SK-N-MC (cell line): ENCODE results near the gene MMRN2.

Experiments used
- EZH2 ChIP-seq: fragments of 200-600 bp; sonication (generic); IDR thresholded peaks from one replicate; pipeline ENCODE4 v1.6.1; 2017; ENCODE audit warnings: antibody characterized with exemption
- POLR2AphosphoS5 ChIP-seq: IDR thresholded peaks from 2 replicates; pipeline ENCODE4 v1.6.1; 2012; ENCODE audit warnings: mild to moderate bottlenecking, low read depth, low read length, borderline replicate concordance

DNA sequence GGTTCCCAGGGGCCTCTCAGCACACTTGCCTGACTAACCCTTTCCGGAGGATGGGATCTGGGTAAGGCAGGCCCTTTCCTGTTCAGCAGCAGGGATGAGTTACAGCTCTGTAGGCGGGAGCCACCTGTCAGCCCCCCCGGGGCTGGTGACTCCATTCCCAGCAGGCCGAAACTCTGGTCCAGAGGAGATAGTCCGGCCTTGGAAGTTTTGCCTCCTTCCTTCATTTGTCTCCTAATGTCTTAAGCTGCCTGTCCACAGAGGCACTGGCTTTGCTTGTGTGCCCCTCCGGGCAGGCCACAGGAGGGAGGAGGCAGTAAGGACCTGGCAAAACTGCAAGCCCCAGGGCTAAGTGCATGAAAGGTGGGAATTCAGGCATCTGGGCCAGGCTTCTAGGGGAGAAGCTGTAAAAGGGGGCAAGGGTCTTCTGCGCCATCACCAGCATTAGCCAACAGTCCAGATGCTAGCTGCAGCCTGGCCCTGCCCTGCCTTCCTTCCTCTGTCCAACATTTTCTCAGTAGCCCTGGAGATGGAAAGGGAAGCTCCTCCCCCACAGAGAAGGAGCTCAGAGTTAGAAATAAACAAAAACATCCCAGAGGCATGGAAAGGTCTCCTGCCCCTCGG, 12.1 kb upstream of the MMRN2 start:
- no peak for TF ChIP-seq POLR2AphosphoS5
- no peak for TF ChIP-seq EZH2
